NCI-H748 (cell line): ENCODE data around the gene OR8J3.
"Not testable (repeated sequence)": the region's sequence is repeated elsewhere in the genome, so short reads cannot be mapped to it uniquely, and the experiment has no call there.

Experiments used
- DNase-seq: peaks from one replicate; lab custom pipeline; 2025; ENCODE audit not compliant: unreplicated experiment; lab: John Stamatoyannopoulos, UW

The OR8J3 gene

GRCh38 chr11:56140151-56140661, at the start of gene OR8J3:
OR8J3 (minus strand) TSS chr11:56140201; CDS start chr11:56137718, 2,483 bp downstream.
- no peak for DNase-seq

- DNase-seq = no peak
These were observed 48.6 kb upstream of the OR8J3 start for GRCh38 chr11:56188602-56189001.

GRCh38 chr11:56183459-56183858, 43.5 kb upstream of the OR8J3 start:
- DNase-seq = no peak

- DNase-seq = no peak
These were observed 36.3 kb upstream of the OR8J3 start, which contains the start of gene OR5J2 for GRCh38 chr11:56176318-56176717. OR5J2 (plus strand) TSS chr11:56176618; CDS start chr11:56176618, 0 bp downstream.

GRCh38 chr11:56172256-56172830, 32.3 kb upstream of the OR8J3 start:
- DNase-seq = no peak

GRCh38 chr11:56163804-56164203, 23.8 kb upstream of the OR8J3 start:
- DNase-seq = no peak

- DNase-seq = no peak
These were observed 20.2 kb upstream of the OR8J3 start, which contains the start of gene OR8K5 for GRCh38 chr11:56160217-56160616. OR8K5 (minus strand) TSS chr11:56160317; CDS start chr11:56160317, 0 bp downstream.

GRCh38 chr11:56152333-56152732, 12.3 kb upstream of the OR8J3 start:
- DNase-seq = no peak

GRCh38 chr11:56151376-56151775, 11.4 kb upstream of the OR8J3 start:
- DNase-seq = no peak

GRCh38 chr11:56143681-56144080, 3.7 kb upstream of the OR8J3 start:
- not testable (repeated sequence) for DNase-seq

GRCh38 chr11:56122073-56122472, 17.9 kb downstream of the OR8J3 start, which contains the start of gene OR8H3:
OR8H3 (plus strand) TSS chr11:56122373; CDS start chr11:56122373, 0 bp downstream.
- DNase-seq = no peak

GRCh38 chr11:56103210-56103737, 36.7 kb downstream of the OR8J3 start, which contains the start of gene OR8H2:
OR8H2 (plus strand) TSS chr11:56103687; CDS start chr11:56105043, 1,356 bp downstream.
- DNase-seq = peak; percentile 9

- DNase-seq = no peak
These were observed 47.0 kb downstream of the OR8J3 start, which contains the start of gene OR8I2 for GRCh38 chr11:56093008-56093407. OR8I2 (plus strand) TSS chr11:56093308; CDS start chr11:56093308, 0 bp downstream.

GRCh38 chr11:56089697-56090096, 50.3 kb downstream of the OR8J3 start:
- no peak for DNase-seq
